OCI-LY7 (cell line): ENCODE results near the gene NACA. TPM values are rescaled to one million over a fixed set of nuclear protein-coding genes. Genes with fewer than 3 reads are reported as not detected.

Source experiments
- BruUV-seq: library from RNA; stranded (reverse); fragments of 400-500 nt; replicated peaks from 2 replicates; lab custom pipeline; 2021; lab: Mats Ljungman, UMichigan
- CTCF ChIA-PET: fragments of 300-600 bp; sonication (Branson Sonifier 250); formaldehyde crosslinking; loops from one replicate; lab custom pipeline; 2022; ENCODE audit warnings: antibody characterized with exemption; ENCODE audit not compliant: unreplicated experiment; lab: Charles Lee
- POLR2A ChIA-PET: fragments of 300-600 bp; sonication (Branson Sonifier 250); formaldehyde crosslinking; loops from one replicate; lab custom pipeline; 2022; ENCODE audit warnings: antibody characterized with exemption; lab: Charles Lee
- DNase-seq: peaks from one replicate; pipeline ENCODE4 v3.0.0-alpha.2; 2015; ENCODE audit warnings: low spot score
- H2AFZ ChIP-seq: fragments of 200-600 bp; sonication (generic), shearing (Covaris generic); 2 replicates; pipeline ENCODE4 v1.6.1; 2014; ENCODE audit warnings: mild to moderate bottlenecking, antibody characterized with exemption, low read length, moderate library complexity
- H3K27ac ChIP-seq: fragments of 200-600 bp; sonication (generic); 2 replicates; pipeline ENCODE4 v1.5.1; 2014; ENCODE audit warnings: mixed run types, low read depth, mild to moderate bottlenecking, moderate library complexity, low read length, inconsistent platforms; ENCODE audit not compliant: poor library complexity, severe bottlenecking
- H3K36me3 ChIP-seq: fragments of 200-600 bp; sonication (generic); 2 replicates; pipeline ENCODE4 v1.6.1; 2014; ENCODE audit warnings: mild to moderate bottlenecking, antibody characterized with exemption, low read length, moderate library complexity, mixed read lengths; ENCODE audit not compliant: insufficient read depth
- H3K4me1 ChIP-seq: fragments of 200-600 bp; sonication (generic); 2 replicates; pipeline ENCODE4 v1.5.1; 2014; ENCODE audit warnings: mild to moderate bottlenecking, low read length; ENCODE audit not compliant: insufficient read depth, poor library complexity, severe bottlenecking
- H3K4me2 ChIP-seq: fragments of 200-600 bp; sonication (generic); 2 replicates; pipeline ENCODE4 v1.6.1; 2014; ENCODE audit warnings: mild to moderate bottlenecking, low read length
- H3K4me3 ChIP-seq: fragments of 200-600 bp; sonication (generic); 2 replicates; pipeline ENCODE4 v1.5.1; 2014; ENCODE audit warnings: mild to moderate bottlenecking, low read depth, low read length; ENCODE audit not compliant: poor library complexity, severe bottlenecking
- H3K79me2 ChIP-seq: fragments of 200-600 bp; sonication (generic); 2 replicates; pipeline ENCODE4 v1.6.1; 2016; ENCODE audit warnings: low read depth, mild to moderate bottlenecking, low read length, moderate library complexity, mixed read lengths; ENCODE audit not compliant: insufficient read depth
- H3K9me2 ChIP-seq: fragments of 200-600 bp; sonication (generic); 2 replicates; pipeline ENCODE4 v1.6.1; 2016; ENCODE audit warnings: mild to moderate bottlenecking, low read length, mixed read lengths; ENCODE audit not compliant: insufficient read depth
- H3K9me3 ChIP-seq: fragments of 200-600 bp; sonication (generic); 2 replicates; pipeline ENCODE4 v1.6.1; 2014; ENCODE audit warnings: mild to moderate bottlenecking, mixed run types, low read length, mixed read lengths
- H4K20me1 ChIP-seq: fragments of 200-600 bp; sonication (generic); 2 replicates; pipeline ENCODE4 v1.6.1; 2014; ENCODE audit warnings: mild to moderate bottlenecking, antibody characterized with exemption, low read length, moderate library complexity, mixed read lengths; ENCODE audit not compliant: insufficient read depth
- CTCF ChIP-seq: fragments of 200-600 bp; sonication (generic); conservative IDR thresholded peaks from 2 replicates; pipeline ENCODE4 v1.5.1; 2014; ENCODE audit warnings: mild to moderate bottlenecking, antibody characterized with exemption, low read length, moderate library complexity, mixed read lengths
- EZH2phosphoT487 ChIP-seq: fragments of 200-600 bp; sonication (generic); IDR thresholded peaks from 2 replicates; pipeline ENCODE4 v1.6.1; 2018; ENCODE audit warnings: low read depth, borderline replicate concordance, mild to moderate bottlenecking, mixed run types, antibody characterized with exemption, low read length, moderate library complexity, mixed read lengths
- intact Hi-C: fragments of 100-400 bp; cut with micrococcal nuclease; formaldehyde crosslinking; loops from one replicate; pipeline ENCODE4 v1.10.0; 2022; ENCODE audit not compliant: unreplicated experiment
- total RNA-seq, 2 experiments: library from RNA; depleted of rRNA in 1 of 2; stranded (reverse); fragments of >200 nt in 1 of 2; shearing (Covaris generic) in 1 of 2; gene quantifications; 2 replicates each; pipeline ENCODE4 v1.2.3, GENCODE V29; 2014 to 2022

The NACA gene
- total RNA-seq, 2 experiments from 2014 or later: 892 to 1,723 TPM

DNA sequence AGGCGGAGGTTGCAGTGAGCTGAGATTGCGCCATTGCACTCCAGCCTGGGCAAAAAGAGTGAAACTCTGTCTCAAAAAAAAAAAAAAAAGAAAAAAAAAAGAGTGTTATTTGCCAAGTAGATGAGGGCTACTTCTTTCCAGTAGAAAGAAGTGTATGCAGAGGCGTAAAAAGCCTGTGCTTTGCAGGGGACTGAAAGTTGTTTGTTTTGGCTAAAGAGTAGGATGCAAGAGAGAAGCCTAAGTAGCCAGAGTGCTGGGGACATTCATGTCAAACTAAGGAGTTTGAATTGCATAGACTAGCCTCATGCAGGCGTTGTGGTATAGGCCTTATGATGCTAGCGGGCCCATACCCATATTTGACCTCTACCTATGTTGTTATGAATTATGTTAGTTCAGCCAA is 47.5 kb upstream of the NACA start:
- Histone ChIP-seq H3K4me3 (no peak overlapping the region), H4K20me1 (no peaks in the 10 kb centered on the region), H3K9me2 (no peaks in the 10 kb centered on the region), H2AFZ (no peak overlapping the region), H3K4me1 (peaks cover 13% of the 10 kb centered on the region), H3K4me2 (no peak overlapping the region), H3K9me3 (no peaks in the 10 kb centered on the region), H3K27ac (no peak overlapping the region), H3K36me3 (no peaks in the 10 kb centered on the region), H3K79me2 (no peaks in the 10 kb centered on the region)
- TF ChIP-seq EZH2phosphoT487 (no peak), CTCF (no peak)
- ChIA-PET CTCF (no interaction called here), POLR2A (no interaction called here)
- intact Hi-C loops: no loop called here
- no peak for DNase-seq
- BruUV-seq: no TSS peak

DNA sequence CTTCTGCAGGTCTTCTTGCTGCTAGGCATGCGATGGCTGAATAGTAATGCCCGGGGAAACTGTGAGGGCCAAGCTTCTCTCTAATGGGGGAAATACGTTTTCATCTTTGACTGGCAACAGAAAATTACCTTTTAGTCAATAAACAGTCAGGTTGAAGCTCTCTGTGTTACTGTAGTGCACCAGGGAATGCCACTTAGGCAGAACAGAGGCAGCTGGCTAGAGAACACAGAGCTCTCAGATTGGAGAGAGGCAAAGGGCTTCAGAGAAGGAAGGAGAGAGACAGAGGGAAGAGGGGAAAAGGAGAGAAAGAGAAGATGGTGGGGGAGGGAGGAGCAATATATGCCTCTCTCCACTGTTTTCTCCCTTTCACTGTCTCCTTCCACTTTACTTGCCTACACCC is 44.8 kb upstream of the NACA start:
- Histone ChIP-seq H3K36me3 (no peaks in the 10 kb centered on the region), H3K9me3 (no peaks in the 10 kb centered on the region), H3K27ac (no peak overlapping the region), H2AFZ (no peak overlapping the region), H3K4me2 (no peak overlapping the region), H3K79me2 (no peaks in the 10 kb centered on the region), H3K9me2 (no peaks in the 10 kb centered on the region), H3K4me1 (peaks cover 20% of the 10 kb centered on the region), H4K20me1 (no peaks in the 10 kb centered on the region), H3K4me3 (no peak overlapping the region)
- BruUV-seq: no TSS peak
- intact Hi-C loops: no loop called here
- ChIA-PET CTCF (interaction anchor here (0.6 to 0.7 kb wide), 2 partner anchors 44 to 340 kb away, joined by 5 read pairs; no protein-coding TSS in a partner anchor), POLR2A (interaction anchor here (0.9 to 1.0 kb wide), 2 partner anchors 12 to 147 kb away, joined by 3 read pairs; no protein-coding TSS in a partner anchor)
- DNase-seq: no peak
- no peak for TF ChIP-seq EZH2phosphoT487
- TF ChIP-seq CTCF: no peak

DNA sequence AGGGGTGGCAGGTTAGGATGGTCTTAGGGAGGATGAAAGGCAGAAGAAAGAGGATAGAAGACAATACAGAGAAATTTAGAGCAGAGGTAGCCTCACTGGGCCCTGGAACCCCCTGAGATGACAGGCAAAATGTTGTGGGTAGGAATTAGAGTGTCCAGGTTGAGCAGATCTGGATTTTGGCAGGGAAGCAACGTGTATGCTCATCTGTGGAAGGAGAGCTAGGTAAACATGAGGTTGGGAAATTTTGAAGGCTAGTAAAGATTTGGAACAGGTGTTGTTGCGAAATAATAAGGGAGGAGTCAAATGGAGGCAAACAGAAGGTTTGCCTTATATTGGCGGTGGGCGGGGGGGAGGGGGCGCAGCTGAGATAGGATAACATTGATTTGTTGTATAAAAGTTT is 43.3 kb upstream of the NACA start:
- Histone ChIP-seq H3K79me2 (no peaks in the 10 kb centered on the region), H3K4me2 (no peak overlapping the region), H3K9me2 (no peaks in the 10 kb centered on the region), H4K20me1 (no peaks in the 10 kb centered on the region), H3K4me1 (peaks cover 17% of the 10 kb centered on the region), H3K36me3 (no peaks in the 10 kb centered on the region), H3K9me3 (no peaks in the 10 kb centered on the region), H3K4me3 (no peak overlapping the region), H3K27ac (no peak overlapping the region), H2AFZ (no peak overlapping the region)
- BruUV-seq: no TSS peak
- CTCF ChIA-PET: no interaction called here
- POLR2A ChIA-PET: interaction anchor here (0.8 kb wide), 1 partner anchor 214 kb away, joined by 3 read pairs; no protein-coding TSS in a partner anchor
- intact Hi-C loops: no loop called here
- DNase-seq: no peak
- TF ChIP-seq CTCF: no peak
- TF ChIP-seq EZH2phosphoT487: no peak
